IMR-90 (cell line): ENCODE measurements around the gene SMTN. TPM values are rescaled to one million over a fixed set of nuclear protein-coding genes. Genes with fewer than 3 reads are reported as not detected.

Source experiments
- ATAC-seq: fragments of 200-7000 bp; cut with Tn5 transposase; 2 replicates; pipeline ENCODE4 v1.9.1; 2020; ENCODE audit warnings: low read depth, mild to moderate bottlenecking, moderate library complexity
- BruUV-seq: library from RNA; stranded (reverse); fragments of 400-500 nt; replicated peaks from 2 replicates; lab custom pipeline; 2021; lab: Mats Ljungman, UMichigan
- CTCF ChIA-PET: fragments of 300-600 bp; formaldehyde crosslinking; extraction: SDS; loops from one replicate; lab custom pipeline; 2021; ENCODE audit warnings: antibody characterized with exemption; lab: Yijun Ruan, JAX
- POLR2A ChIA-PET: fragments of 300-600 bp; sonication (Branson Sonifier 250); formaldehyde crosslinking; loops from one replicate; lab custom pipeline; 2022; ENCODE audit warnings: antibody characterized with exemption; ENCODE audit not compliant: unreplicated experiment; lab: Charles Lee
- DNase-seq: peaks from one replicate; pipeline ENCODE4 v3.0.0; 2013
- H2AFZ ChIP-seq: replicated peaks from 2 replicates; pipeline ENCODE3; 2013; ENCODE audit warnings: low read length, mild to moderate bottlenecking; ENCODE audit not compliant: poor library complexity
- H2AK5ac ChIP-seq: 2 replicates; pipeline ENCODE4 v1.6.1; 2013; ENCODE audit warnings: low read depth, low read length, inconsistent platforms
- H2AK9ac ChIP-seq: replicated peaks from 2 replicates; pipeline ENCODE3; 2013; ENCODE audit warnings: mild to moderate bottlenecking, low read depth, low read length, moderate library complexity; ENCODE audit not compliant: poor library complexity
- H2BK120ac ChIP-seq: 2 replicates; pipeline ENCODE4 v1.6.1; 2013; ENCODE audit warnings: low read depth, low read length, inconsistent platforms
- H2BK15ac ChIP-seq: 3 replicates; pipeline ENCODE4 v1.6.1; 2013; ENCODE audit warnings: low read depth, low read length, inconsistent platforms
- H2BK20ac ChIP-seq: 2 replicates; pipeline ENCODE4 v1.6.1; 2013; ENCODE audit warnings: low read depth, mild to moderate bottlenecking, inconsistent platforms, low read length, moderate library complexity
- H2BK5ac ChIP-seq: 2 replicates; pipeline ENCODE4 v1.6.1; 2013; ENCODE audit warnings: mild to moderate bottlenecking, low read depth, low read length, inconsistent platforms; ENCODE audit not compliant: poor library complexity, severe bottlenecking
- H3K14ac ChIP-seq: replicated peaks from 2 replicates; pipeline ENCODE4 v1.6.1; 2013; ENCODE audit warnings: low read depth, low read length, inconsistent platforms
- H3K18ac ChIP-seq: 2 replicates; pipeline ENCODE4 v1.6.1; 2013; ENCODE audit warnings: low read depth, low read length, control low read depth
- H3K23ac ChIP-seq: 2 replicates; pipeline ENCODE4 v1.6.1; 2013; ENCODE audit warnings: low read depth, low read length, inconsistent platforms
- H3K27ac ChIP-seq: 2 replicates; pipeline ENCODE4 v1.5.1; 2013; ENCODE audit warnings: mild to moderate bottlenecking, control low read depth, low read length; ENCODE audit not compliant: insufficient read depth
- H3K27me3 ChIP-seq: 2 replicates; pipeline ENCODE4 v1.6.1; 2013; ENCODE audit warnings: low read length; ENCODE audit not compliant: control insufficient read depth, insufficient read depth
- H3K36me3 ChIP-seq: 2 replicates; pipeline ENCODE4 v1.6.1; 2013; ENCODE audit warnings: low read length, mixed read lengths; ENCODE audit not compliant: control insufficient read depth, insufficient read depth
- H3K4ac ChIP-seq: 2 replicates; pipeline ENCODE4 v1.6.1; 2013; ENCODE audit warnings: low read depth, low read length, inconsistent platforms
- H3K4me1 ChIP-seq: 2 replicates; pipeline ENCODE4 v1.6.1; 2013; ENCODE audit warnings: low read length, mixed read lengths; ENCODE audit not compliant: control insufficient read depth, insufficient read depth
- H3K4me2 ChIP-seq: 2 replicates; pipeline ENCODE4 v1.6.1; 2013; ENCODE audit warnings: low read depth, mild to moderate bottlenecking, control low read depth, low read length, moderate library complexity
- H3K4me3 ChIP-seq: 2 replicates; pipeline ENCODE4 v1.5.1; 2013; ENCODE audit warnings: low read depth, mild to moderate bottlenecking, control low read depth, low read length, moderate library complexity; ENCODE audit not compliant: insufficient read depth
- H3K56ac ChIP-seq: 2 replicates; pipeline ENCODE4 v1.6.1; 2013; ENCODE audit warnings: low read length, inconsistent platforms; ENCODE audit not compliant: insufficient read depth; ENCODE audit errors: extremely low read depth
- H3K79me1 ChIP-seq, 2 experiments: 2 replicates each; pipeline ENCODE4 v1.6.1; 2013; ENCODE audit warnings: low read length in 2 of 2, inconsistent platforms in 1 of 2, low read depth in 1 of 2
- H3K9ac ChIP-seq: 2 replicates; pipeline ENCODE4 v1.6.1; 2013; ENCODE audit warnings: low read depth, low read length, control low read depth
- H3K9me1 ChIP-seq: 2 replicates; pipeline ENCODE4 v1.6.1; 2013; ENCODE audit warnings: low read length, inconsistent platforms; ENCODE audit not compliant: insufficient read depth
- H3K9me3 ChIP-seq: 2 replicates; pipeline ENCODE4 v1.6.1; 2013; ENCODE audit warnings: low read length; ENCODE audit not compliant: control insufficient read depth, insufficient read depth
- H4K20me1 ChIP-seq: 2 replicates; pipeline ENCODE4 v1.6.1; 2013; ENCODE audit warnings: low read length, inconsistent platforms; ENCODE audit not compliant: insufficient read depth
- H4K5ac ChIP-seq: 2 replicates; pipeline ENCODE4 v1.6.1; 2013; ENCODE audit warnings: mild to moderate bottlenecking, low read depth, low read length, control low read depth
- H4K8ac ChIP-seq, 2 experiments: 2 replicates each; pipeline ENCODE4 v1.6.1; 2013; ENCODE audit warnings: low read depth in 2 of 2, low read length in 2 of 2, control low read depth in 1 of 2, inconsistent platforms in 1 of 2
- H4K91ac ChIP-seq: 2 replicates; pipeline ENCODE4 v1.6.1; 2013; ENCODE audit warnings: low read depth, low read length, inconsistent platforms; ENCODE audit not compliant: insufficient read depth
- BHLHE40 ChIP-seq: fragments of 150-350 bp; IDR thresholded peaks from 2 replicates; pipeline ENCODE4 v1.6.1; 2016; ENCODE audit warnings: mild to moderate bottlenecking, low read depth, low read length
- CEBPB ChIP-seq: IDR thresholded peaks from 2 replicates; pipeline ENCODE4 v1.6.1; 2012; ENCODE audit warnings: low read depth, low read length, improper control_type of control experiment
- CHD1 ChIP-seq: IDR thresholded peaks from 2 replicates; pipeline ENCODE4 v1.6.1; 2012; ENCODE audit warnings: low read depth, low read length, improper control_type of control experiment
- FOS ChIP-seq: fragments of 150-350 bp; IDR thresholded peaks from 2 replicates; pipeline ENCODE4 v1.6.1; 2016; ENCODE audit warnings: low read depth, low read length
- MAFK ChIP-seq: IDR thresholded peaks from 2 replicates; pipeline ENCODE4 v1.6.1; 2012; ENCODE audit warnings: low read depth, low read length, improper control_type of control experiment
- MAZ ChIP-seq: IDR thresholded peaks from 2 replicates; pipeline ENCODE4 v1.6.1; 2012; ENCODE audit warnings: low read depth, mild to moderate bottlenecking, low read length, improper control_type of control experiment, moderate library complexity, borderline replicate concordance
- MXI1 ChIP-seq: IDR thresholded peaks from 2 replicates; pipeline ENCODE4 v1.6.1; 2012; ENCODE audit warnings: low read depth, mild to moderate bottlenecking, low read length, moderate library complexity, borderline replicate concordance
- NFE2L2 ChIP-seq: fragments of 150-350 bp; IDR thresholded peaks from 2 replicates; pipeline ENCODE4 v1.6.1; 2016; ENCODE audit warnings: low read depth, mild to moderate bottlenecking, low read length
- POLR2A ChIP-seq: IDR thresholded peaks from 2 replicates; pipeline ENCODE4 v1.6.1; 2012; ENCODE audit warnings: mild to moderate bottlenecking, low read depth, low read length
- RAD21 ChIP-seq: IDR thresholded peaks from 2 replicates; pipeline ENCODE4 v1.6.1; 2012; ENCODE audit warnings: low read length, improper control_type of control experiment
- RCOR1 ChIP-seq: IDR thresholded peaks from 2 replicates; pipeline ENCODE4 v1.6.1; 2012; ENCODE audit warnings: mild to moderate bottlenecking, low read length, improper control_type of control experiment; ENCODE audit not compliant: insufficient replicate concordance
- RFX5 ChIP-seq: IDR thresholded peaks from 2 replicates; pipeline ENCODE4 v1.8.0; 2012; ENCODE audit warnings: low read depth, mild to moderate bottlenecking, low read length, moderate library complexity
- SMC3 ChIP-seq: fragments of 150-350 bp; IDR thresholded peaks from 2 replicates; pipeline ENCODE4 v1.6.1; 2016; ENCODE audit warnings: low read depth, mild to moderate bottlenecking, antibody characterized with exemption, low read length, moderate library complexity
- WGBS, 2 experiments: methylation state at CpG; one replicate each; pipeline versions ENCODE4 v1.1.5 to v1.1.7; 2013; ENCODE audit warnings: missing lambda C conversion rate in 2 of 2; ENCODE audit not compliant: insufficient read length in 1 of 2; ENCODE audit errors: extremely low coverage in 2 of 2; 5-methylcytosine and 5-hydroxymethylcytosine counted together
- dilution Hi-C: fragments of 300-500 bp; cut with HindIII; formaldehyde crosslinking; loops from one replicate; pipeline ENCODE4 v1.14.3; 2018; ENCODE audit warnings: low sequenced_read_pairs; ENCODE audit not compliant: unreplicated experiment
- in situ Hi-C: fragments of 300-500 bp; cut with MboI; formaldehyde crosslinking; loops from 3 replicates; pipeline ENCODE4 v1.14.3; 2019; ENCODE audit warnings: low sequenced_read_pairs, inconsistent platforms, mixed read lengths
- intact Hi-C: fragments of 100-400 bp; cut with micrococcal nuclease; formaldehyde crosslinking; loops from 2 replicates; pipeline ENCODE4 v1.10.0; 2022
- polyA plus RNA-seq, 3 experiments: library from polyadenylated mRNA; depleted of rRNA; stranded (reverse); fragments of >200 nt; gene quantifications; 2 replicates each; pipeline ENCODE4 v1.2.3, GENCODE V29; 2012; ENCODE audit warnings: low replicate concordance in 1 of 3
- total RNA-seq: library from RNA; depleted of rRNA; stranded (reverse); fragments of >200 nt; gene quantifications from 2 replicates; pipeline ENCODE4 v1.2.3, GENCODE V29; 2012
- TF ChIP-seq, protein P1 (sequence below): fragments of 150-350 bp; IDR thresholded peaks from 2 replicates; pipeline ENCODE4 v1.6.1; 2016; ENCODE audit warnings: low read depth, mild to moderate bottlenecking, low read length, moderate library complexity, borderline replicate concordance
- TF ChIP-seq, protein P2 (sequence below): fragments of 150-350 bp; IDR thresholded peaks from 2 replicates; pipeline ENCODE4 v1.6.1; 2017; ENCODE audit warnings: mild to moderate bottlenecking, antibody characterized with exemption, low read length, low read depth
- TF ChIP-seq, protein P3 (sequence below): conservative IDR thresholded peaks from 2 replicates; pipeline ENCODE4 v1.5.1; 2012; ENCODE audit warnings: mild to moderate bottlenecking, low read depth, low read length, improper control_type of control experiment

SMTN gene
- total and polyA plus RNA-seq, 2 of the 4 experiments (the other 2 are of a cell fraction), result 53.6 to 63.7 TPM

DNA sequence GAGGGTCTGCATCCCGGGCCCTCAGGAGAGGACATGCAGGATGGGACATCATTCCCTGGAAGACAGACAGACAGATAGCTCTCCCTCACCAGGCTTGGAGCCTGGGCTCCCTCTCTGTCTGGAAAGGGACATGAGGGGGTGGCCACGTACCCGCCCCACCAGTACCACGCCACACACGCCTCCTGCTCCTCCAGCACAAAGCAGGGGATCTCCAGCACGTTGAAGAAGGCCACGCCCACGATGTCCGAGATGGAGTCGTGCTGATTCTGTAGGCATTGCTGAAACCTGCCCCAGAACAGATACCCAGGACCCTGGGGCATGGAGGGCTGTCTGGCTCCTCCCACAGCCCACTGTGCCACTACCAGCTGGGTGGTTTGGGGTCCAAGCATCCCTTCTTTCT lies 57.0 kb downstream of the SMTN start:
- intact Hi-C loops, result no loop called here
- ChIA-PET POLR2A (no interaction called here), CTCF (no interaction called here)
- no peak overlapping the region for H3K4ac ChIP-seq
- 74% methylated on average over 7 of the region's 10 CpGs; no CpG with 5 or more reads in 1 of the 2 experiments for WGBS, 2 experiments
- no peak overlapping the region for H3K9ac ChIP-seq
- no peaks in the 10 kb centered on the region for H3K79me1 ChIP-seq
- H3K14ac ChIP-seq, result no peak overlapping the region
- H2BK20ac ChIP-seq, result no peak overlapping the region
- no TSS peak for BruUV-seq
- no peak for TF ChIP-seq SMC3
- TF ChIP-seq FOS, result no peak
- TF ChIP-seq POLR2A, result no peak
- no peak for TF ChIP-seq MAZ
- no peak for TF ChIP-seq MAFK
- TF ChIP-seq, protein P1, sequence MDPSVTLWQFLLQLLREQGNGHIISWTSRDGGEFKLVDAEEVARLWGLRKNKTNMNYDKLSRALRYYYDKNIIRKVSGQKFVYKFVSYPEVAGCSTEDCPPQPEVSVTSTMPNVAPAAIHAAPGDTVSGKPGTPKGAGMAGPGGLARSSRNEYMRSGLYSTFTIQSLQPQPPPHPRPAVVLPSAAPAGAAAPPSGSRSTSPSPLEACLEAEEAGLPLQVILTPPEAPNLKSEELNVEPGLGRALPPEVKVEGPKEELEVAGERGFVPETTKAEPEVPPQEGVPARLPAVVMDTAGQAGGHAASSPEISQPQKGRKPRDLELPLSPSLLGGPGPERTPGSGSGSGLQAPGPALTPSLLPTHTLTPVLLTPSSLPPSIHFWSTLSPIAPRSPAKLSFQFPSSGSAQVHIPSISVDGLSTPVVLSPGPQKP, result no peak
- no peak for TF ChIP-seq NFE2L2
- no peak for TF ChIP-seq BHLHE40
- TF ChIP-seq RAD21, result no peak
- TF ChIP-seq, protein P2, sequence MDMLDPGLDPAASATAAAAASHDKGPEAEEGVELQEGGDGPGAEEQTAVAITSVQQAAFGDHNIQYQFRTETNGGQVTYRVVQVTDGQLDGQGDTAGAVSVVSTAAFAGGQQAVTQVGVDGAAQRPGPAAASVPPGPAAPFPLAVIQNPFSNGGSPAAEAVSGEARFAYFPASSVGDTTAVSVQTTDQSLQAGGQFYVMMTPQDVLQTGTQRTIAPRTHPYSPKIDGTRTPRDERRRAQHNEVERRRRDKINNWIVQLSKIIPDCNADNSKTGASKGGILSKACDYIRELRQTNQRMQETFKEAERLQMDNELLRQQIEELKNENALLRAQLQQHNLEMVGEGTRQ, result no peak
- no peak for TF ChIP-seq RCOR1
- TF ChIP-seq CEBPB, result no peak
- no peak for TF ChIP-seq RFX5
- TF ChIP-seq CHD1, result no peak
- TF ChIP-seq, protein P3, sequence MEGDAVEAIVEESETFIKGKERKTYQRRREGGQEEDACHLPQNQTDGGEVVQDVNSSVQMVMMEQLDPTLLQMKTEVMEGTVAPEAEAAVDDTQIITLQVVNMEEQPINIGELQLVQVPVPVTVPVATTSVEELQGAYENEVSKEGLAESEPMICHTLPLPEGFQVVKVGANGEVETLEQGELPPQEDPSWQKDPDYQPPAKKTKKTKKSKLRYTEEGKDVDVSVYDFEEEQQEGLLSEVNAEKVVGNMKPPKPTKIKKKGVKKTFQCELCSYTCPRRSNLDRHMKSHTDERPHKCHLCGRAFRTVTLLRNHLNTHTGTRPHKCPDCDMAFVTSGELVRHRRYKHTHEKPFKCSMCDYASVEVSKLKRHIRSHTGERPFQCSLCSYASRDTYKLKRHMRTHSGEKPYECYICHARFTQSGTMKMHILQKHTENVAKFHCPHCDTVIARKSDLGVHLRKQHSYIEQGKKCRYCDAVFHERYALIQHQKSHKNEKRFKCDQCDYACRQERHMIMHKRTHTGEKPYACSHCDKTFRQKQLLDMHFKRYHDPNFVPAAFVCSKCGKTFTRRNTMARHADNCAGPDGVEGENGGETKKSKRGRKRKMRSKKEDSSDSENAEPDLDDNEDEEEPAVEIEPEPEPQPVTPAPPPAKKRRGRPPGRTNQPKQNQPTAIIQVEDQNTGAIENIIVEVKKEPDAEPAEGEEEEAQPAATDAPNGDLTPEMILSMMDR, result no peak
- no peak for TF ChIP-seq MXI1
- no peak overlapping the region for H3K23ac ChIP-seq
- H3K4me2 ChIP-seq, result no peak overlapping the region
- H2AK9ac ChIP-seq, result no peak overlapping the region
- no peak overlapping the region for H4K5ac ChIP-seq
- no peak overlapping the region for H4K91ac ChIP-seq
- H3K9me3 ChIP-seq, result no peaks in the 10 kb centered on the region
- H3K18ac ChIP-seq, result no peak overlapping the region
- dilution Hi-C loops, result no loop called here
- no peak overlapping the region for H2BK15ac ChIP-seq
- ATAC-seq, result no peak
- H3K27me3 ChIP-seq, result peaks cover 29% of the 10 kb centered on the region
- H3K9me1 ChIP-seq, result no peaks in the 10 kb centered on the region
- no peak for DNase-seq
- no peak overlapping the region for H4K8ac ChIP-seq
- no peak overlapping the region for H3K27ac ChIP-seq
- in situ Hi-C loops, result no loop called here
- H4K20me1 ChIP-seq, result no peaks in the 10 kb centered on the region
- H3K4me1 ChIP-seq, result no peaks in the 10 kb centered on the region
- no peaks in the 10 kb centered on the region for H3K36me3 ChIP-seq
- peak overlapping the region; percentile 21 for H2AFZ ChIP-seq
- no peak overlapping the region for H3K4me3 ChIP-seq
- H2AK5ac ChIP-seq, result no peak overlapping the region
- no peak overlapping the region for H2BK5ac ChIP-seq
- H2BK120ac ChIP-seq, result no peak overlapping the region
- H3K56ac ChIP-seq, result no peak overlapping the region
